HG02798 (cell line): ENCODE data around the gene KRTAP4-16.
"Not testable (repeated sequence)": the region's sequence is repeated elsewhere in the genome, so short reads cannot be mapped to it uniquely, and the experiment has no call there.

Experiments
- ATAC-seq: cut with Tn5 transposase; IDR thresholded peaks from one replicate; pipeline ENCODE4 v1.9.1; 2021; ENCODE audit warnings: mild to moderate bottlenecking; ENCODE audit not compliant: unreplicated experiment, poor library complexity

Gene KRTAP4-16

GRCh38 chr17:41119696-41120690, 18.0 kb upstream of the KRTAP4-16 start:
- ATAC-seq, result not testable (repeated sequence)

- ATAC-seq, result no peak
Observed at GRCh38 chr17:41118721-41119120, 16.7 kb upstream of the KRTAP4-16 start.

GRCh38 chr17:41117846-41118386, 15.9 kb upstream of the KRTAP4-16 start, which contains the start of gene KRTAP4-11:
TSS of gene KRTAP4-11 (minus strand) at chr17:41118373. CDS start at chr17:41118315, 58 bp downstream.
- not testable (repeated sequence) for ATAC-seq

- ATAC-seq, result no peak
Observed at GRCh38 chr17:41116297-41116696, 14.3 kb upstream of the KRTAP4-16 start.

- no peak for ATAC-seq
Observed at GRCh38 chr17:41111151-41111885, 9.3 kb upstream of the KRTAP4-16 start.

- ATAC-seq, result not testable (repeated sequence)
Observed at GRCh38 chr17:41108728-41109386, 6.8 kb upstream of the KRTAP4-16 start.

- no peak for ATAC-seq
Observed at GRCh38 chr17:41107941-41108450, 6.0 kb upstream of the KRTAP4-16 start.

- not testable (repeated sequence) for ATAC-seq
Observed at GRCh38 chr17:41105347-41105746, 3.3 kb upstream of the KRTAP4-16 start, which contains the start of gene KRTAP4-9. TSS of gene KRTAP4-9 (plus strand) at chr17:41105389. CDS start at chr17:41105389, 0 bp downstream.

GRCh38 chr17:41104386-41105038, 2.5 kb upstream of the KRTAP4-16 start:
- not testable (repeated sequence) for ATAC-seq

GRCh38 chr17:41103896-41104295, 1.9 kb upstream of the KRTAP4-16 start:
- ATAC-seq, result no peak

GRCh38 chr17:41099682-41100480, 2.1 kb downstream of the KRTAP4-16 start:
- not testable (repeated sequence) for ATAC-seq

- no peak for ATAC-seq
Observed at GRCh38 chr17:41098481-41098880, 3.5 kb downstream of the KRTAP4-16 start.

GRCh38 chr17:41098042-41098441, 4.0 kb downstream of the KRTAP4-16 start, which contains the start of gene KRTAP4-8:
TSS of gene KRTAP4-8 (minus strand) at chr17:41098142. CDS start at chr17:41098084, 58 bp downstream.
- no peak for ATAC-seq

- no peak for ATAC-seq
Observed at GRCh38 chr17:41096055-41096454, 6.0 kb downstream of the KRTAP4-16 start.

GRCh38 chr17:41088760-41089352, 13.2 kb downstream of the KRTAP4-16 start:
- not testable (repeated sequence) for ATAC-seq

- not testable (repeated sequence) for ATAC-seq
Observed at GRCh38 chr17:41084100-41084856, 17.7 kb downstream of the KRTAP4-16 start, which contains the start of gene KRTAP4-7. TSS of gene KRTAP4-7 (plus strand) at chr17:41084150. CDS start at chr17:41084207, 57 bp downstream.

GRCh38 chr17:41083427-41083826, 18.6 kb downstream of the KRTAP4-16 start:
- ATAC-seq, result not testable (repeated sequence)
